ENCODE measurements around the gene ZNF275.
"Not testable (repeated sequence)": the region's sequence is repeated elsewhere in the genome, so short reads cannot be mapped to it uniquely, and the experiment has no call there.

The ZNF275 gene

DNA sequence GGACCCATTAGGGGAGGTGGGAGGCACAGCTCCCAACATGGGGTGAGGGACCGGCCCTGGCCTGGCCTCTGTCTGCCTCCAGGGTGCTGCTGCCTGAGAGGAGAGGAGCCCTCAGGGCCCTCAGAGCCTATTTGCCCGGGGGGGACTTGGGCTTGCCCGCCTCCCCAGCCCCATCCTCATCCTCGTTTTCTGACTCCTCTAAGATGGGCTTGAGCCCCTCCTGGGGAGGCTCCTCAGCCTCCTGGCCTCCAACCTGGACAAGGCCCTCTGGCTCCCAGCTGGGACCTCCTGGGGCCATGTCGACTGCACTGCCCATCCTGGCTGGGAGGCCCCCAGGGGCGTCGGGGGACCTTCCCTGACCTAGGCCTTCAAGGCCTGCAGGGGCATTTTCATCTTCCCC is 15.1 kb upstream of the ZNF275 start:
- DNase-seq = no peak

DNA sequence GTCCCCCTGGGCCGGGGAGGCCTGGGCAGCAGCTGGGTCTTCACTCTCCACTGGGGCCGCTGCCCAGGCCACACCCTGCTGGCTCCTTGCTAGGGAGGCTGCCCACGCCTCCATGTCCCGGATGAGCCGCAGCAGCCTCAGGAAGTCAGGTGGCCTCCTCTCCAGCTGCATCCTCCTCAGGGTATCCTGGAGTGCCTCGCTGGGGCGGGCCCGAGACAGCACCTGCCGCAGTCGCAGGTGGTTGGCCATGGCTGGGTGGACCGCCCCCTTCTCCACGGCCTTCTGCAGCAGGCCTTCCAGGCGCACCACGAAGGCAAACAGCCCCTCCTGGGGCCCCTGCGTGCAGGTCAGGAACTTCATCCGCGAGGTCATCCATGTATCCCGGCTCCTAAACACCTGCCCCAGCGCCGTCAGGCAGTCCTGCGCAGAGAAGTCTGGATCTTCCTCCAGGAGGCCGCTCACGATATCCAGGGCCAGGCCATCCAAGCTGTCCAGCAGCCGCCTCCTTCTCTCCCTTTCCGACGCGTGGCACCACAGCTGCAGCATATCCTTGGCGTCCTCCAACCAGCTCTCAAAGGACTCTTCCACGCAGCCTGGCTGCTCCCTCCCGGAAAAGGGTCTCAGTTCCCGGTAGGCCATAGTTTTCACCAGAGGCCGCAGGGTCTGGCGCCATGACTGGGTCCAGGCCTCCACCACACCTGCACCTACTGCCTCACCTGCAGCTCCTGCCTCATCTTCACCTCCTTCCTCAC is 14.5 kb upstream of the ZNF275 start:
- DNase-seq = no peak

DNA sequence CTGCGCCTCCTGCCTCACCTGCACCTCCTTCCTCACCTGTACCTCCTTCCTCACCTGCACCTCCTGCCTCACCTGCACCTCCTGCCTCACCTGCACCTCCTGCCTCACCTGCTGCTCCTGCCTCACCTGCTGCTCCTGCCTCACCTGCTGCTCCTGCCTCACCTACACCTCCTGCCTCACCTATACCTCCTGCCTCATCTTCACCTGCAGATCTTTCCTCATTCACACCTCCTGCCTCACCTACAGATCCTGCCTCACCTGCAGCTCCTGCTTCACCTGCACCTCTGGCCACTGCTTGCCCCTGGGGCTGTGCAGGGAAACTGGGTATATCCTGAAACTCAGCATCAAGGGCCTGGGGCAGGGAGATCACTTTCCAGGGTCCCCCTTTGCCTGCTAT is 13.9 kb upstream of the ZNF275 start:
- not testable (repeated sequence) for DNase-seq

DNA sequence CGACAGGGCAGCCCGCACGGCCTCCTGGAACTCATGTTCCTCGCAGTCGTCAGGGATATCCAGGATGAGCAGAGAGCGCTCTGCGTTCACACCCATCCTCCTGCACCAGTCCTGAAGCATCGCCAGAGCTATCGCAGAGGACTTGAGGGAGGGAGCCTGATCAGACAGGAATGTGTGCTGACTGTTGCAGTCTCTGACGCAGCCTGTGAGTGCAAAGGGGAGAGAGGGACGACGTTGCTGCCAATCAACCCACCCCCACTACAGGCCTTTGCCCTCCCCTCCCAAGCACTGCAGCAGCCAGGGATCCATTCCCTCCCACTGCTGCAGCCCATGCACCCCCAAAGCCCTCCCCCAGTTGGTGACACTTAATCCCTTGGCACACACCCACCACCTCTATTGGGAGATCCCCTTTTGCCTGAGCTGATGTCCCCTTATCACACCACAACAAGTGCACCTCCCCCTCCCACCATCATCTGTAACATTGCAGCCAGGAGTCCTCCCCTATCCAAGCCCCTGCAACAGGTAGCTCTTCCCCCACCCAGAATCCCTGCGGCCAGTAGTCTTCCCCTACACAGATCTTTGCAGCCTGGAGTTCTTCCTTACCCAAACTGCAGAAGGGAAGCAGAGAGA is 13.3 kb upstream of the ZNF275 start:
- no peak for DNase-seq

DNA sequence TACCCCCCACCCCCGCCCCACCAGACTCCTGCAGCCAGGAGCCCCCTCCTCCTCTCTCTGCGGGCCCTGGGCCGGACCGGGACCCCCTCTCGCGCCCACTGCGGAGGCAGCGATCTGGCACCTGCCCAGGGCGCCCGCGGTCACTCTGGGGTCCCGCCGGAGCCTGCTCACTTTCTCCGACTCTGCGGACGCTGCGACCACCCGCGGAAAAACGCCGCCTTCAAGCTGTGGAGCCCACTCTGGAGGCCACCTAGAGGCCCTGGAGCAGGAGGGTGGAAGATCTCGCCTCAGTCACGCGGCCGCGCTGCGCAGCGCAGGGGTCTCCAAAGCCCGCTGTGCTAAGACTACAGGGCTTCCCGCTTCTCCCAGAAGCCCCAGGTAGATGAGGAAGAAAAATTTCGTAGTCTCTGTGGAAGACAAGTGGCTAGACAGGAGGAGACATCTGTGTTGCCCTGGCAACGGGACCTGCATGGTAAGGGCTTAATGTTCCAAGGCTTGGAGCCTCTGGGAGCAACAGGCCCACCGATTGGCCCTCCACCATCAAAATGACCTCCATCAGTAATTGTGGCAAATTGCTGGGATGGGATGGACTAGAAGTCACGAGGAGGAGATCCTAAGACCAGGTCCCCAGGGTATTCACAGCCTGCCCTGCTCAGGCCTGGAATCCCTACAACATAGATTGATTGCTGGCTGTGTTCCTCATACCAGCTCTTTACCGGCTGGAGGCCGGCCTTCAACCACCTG is 12.4 kb upstream of the ZNF275 start, which contains the start of gene PNMA6F:
TSS of gene PNMA6F (minus strand) at position 387 of the 744 bp plus-strand sequence. CDS start 1,093 bp downstream, outside the sequence.
- DNase-seq = peak in 1 of 56 donors; percentile 2

DNA sequence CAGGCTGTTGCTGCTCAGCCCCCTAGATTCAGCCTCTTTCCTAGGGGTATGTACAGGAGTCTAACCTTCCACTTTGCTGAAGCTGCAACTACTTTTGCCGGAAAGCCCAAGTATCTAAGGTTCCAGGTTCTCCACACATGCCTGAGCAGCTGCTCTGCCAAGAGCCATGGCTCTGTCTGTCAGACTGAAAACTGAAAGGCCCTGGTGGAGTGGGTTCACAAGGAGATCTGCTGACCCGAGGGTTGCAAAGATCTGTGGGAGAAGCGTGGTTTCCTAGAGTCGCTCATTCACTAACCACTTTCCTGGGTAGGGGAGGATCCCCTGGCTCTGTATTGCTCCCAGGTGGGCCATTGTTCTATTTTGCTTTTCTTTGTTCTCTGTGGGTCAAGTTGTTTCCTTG is 6.4 kb upstream of the ZNF275 start:
- DNase-seq = no peak

DNA sequence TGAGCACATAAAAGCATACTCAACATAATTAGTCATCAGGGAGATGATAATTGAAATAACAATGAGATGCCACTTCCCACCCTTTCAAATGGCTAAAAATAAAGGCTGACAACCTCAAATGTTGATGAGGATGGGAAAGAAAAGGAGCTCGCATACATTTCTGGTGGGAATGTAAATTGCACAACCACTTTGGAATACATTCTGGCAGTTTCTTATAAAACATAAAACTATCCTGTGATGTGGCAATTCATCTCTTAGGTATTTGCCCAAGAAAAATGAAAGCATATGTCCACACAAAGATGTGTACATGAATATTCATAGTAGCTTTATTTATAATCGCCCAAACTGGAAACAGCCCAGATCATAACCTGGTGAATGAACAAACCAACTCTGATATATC is 687 bp upstream of the ZNF275 start:
- DNase-seq = no peak

DNA sequence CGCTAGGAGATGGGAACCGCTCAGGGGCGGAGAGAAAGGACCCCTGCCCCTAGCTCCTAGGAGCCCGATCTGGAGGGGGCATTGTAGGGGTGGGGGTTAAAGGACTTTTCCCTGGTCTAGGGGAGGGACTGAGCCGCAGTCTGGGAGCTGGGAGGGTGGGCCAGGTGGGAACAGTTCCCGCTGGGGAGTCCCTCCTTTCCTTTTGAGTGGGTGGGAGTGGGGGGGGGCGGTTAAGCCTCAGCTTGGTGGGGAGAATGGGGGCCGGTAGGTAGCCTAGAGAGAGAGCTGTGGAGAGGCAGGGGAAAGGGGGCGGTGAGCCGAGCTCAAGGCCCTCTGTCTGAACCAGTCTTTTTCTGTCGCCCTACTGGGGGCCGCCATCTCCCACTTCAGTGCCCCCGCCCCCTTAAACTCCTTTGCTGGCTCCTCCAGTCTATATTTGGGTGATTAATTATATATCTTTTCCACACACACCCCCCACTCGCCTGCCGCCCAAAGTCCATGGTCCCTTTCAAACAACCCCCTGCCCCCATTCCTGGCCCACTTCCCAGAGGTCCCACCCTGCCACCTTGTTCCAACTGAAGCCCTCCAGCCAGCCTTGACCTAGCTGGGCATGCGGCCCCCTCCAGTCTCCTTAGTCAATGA is 822 bp downstream of the ZNF275 start:
- DNase-seq = no peak

DNA sequence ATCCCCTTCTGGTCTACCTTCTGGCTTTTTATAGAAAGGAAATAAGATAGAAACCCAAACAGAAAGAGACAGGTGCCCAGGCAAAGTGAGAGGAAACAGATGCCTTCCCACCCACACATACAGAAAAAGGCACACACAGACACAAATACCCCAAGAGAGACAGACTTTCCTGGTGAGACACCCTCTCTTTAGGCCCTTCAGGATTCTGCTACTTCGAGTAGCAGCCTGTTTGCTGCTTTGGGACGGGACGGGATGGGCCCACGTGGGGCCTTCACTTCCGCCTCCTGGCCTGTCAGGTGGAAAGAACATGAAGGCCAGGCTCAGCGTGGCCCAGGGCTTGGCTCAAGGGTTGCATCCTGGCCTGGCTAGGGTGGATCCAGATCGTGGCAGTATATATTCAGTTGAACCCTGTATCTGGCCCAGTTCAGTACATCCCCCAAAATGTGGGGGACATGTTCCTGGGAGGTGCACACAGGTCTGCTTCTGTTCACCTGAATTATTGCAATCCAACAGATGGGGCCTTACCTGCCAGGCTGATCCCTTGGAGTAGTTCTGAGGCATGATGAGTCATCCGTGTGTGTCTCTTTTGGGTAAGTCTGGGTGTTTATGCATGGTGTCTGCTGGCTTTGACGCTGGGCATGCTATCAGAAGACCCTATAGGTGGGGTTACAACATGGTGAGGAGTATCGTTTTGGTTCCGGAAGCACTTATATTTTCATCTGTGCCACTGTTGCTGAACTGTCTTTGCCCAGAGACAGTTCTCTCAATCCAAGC is 2.4 kb downstream of the ZNF275 start:
- no peak for DNase-seq

DNA sequence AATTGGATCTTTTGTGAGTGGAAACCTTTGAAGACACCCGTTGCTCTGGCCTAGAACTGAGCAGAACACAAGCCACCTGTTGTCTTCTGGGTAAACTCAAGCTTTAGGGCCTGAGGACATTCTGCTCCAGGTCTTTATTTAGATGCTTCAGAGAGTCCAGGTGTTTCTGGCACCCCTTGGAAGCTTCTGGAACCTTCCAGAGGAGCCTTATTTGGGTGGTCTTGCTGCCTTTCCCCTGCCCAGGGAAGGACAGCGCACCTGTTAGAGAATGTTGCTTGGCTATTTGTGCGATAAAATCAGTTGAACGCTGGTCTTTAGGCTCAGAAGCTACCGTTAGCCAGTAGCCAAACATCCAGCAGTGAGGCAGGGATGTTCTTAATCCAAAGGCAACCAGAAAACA is 3.0 kb downstream of the ZNF275 start:
- no peak for DNase-seq

DNA sequence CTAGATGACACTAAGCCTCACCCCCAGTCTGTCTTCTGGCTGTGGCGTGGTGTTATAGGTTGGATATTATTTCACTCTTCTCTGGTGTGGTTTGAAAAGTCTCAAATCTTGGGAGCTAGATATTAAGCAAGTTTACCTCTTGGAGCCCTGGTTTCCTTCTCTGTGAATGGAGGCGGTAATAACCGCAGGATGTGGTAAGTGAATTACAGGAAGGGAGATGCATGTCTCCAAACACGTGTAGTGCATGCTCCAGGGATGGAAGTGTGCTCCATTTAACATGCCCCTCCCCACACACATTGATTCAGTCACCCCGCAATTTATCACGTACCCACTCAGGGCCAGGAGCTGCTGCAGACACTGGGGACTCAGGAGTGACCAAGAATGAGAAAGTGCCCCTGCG is 4.9 kb downstream of the ZNF275 start:
- no peak for DNase-seq

DNA sequence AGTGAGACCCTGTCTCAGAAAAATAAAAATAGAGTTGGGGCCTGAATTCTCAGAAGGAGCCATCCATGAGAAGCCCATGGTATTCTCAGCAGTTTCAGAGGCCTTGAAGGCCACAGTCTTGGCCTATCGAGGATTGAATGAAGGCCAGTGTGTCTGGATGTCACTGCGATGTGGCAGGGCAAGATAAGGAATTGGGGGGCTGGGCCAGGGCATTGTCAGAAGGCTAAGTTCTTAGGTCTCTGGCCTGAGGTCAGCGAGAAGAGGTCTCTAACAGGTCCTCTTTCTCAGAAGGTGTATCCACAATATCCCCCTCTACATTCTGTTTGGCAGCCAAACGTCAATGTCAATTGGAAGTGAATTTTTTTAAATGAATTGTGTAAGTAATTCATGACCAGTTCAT is 5.7 kb downstream of the ZNF275 start:
- DNase-seq = no peak

DNA sequence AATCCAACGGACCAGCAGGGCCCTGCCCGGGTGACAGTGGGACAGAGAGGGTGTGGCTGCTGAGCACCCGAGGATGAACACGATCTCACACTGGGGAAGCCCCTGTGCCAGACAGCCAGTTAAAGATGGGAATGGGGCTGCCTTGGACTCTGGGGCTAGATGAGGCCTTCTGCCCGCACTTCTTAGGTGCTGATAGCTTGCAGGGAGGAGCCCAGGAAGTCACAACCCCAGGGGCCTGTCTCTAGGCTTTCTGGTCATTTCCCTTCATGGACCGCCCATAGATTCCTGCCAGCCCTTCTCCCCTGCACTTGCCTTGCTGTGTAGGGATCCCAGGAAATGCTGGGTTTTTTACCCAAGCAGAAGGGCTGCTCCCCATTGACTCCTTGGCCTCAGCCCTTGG is 6.2 kb downstream of the ZNF275 start:
- no peak for DNase-seq

DNA sequence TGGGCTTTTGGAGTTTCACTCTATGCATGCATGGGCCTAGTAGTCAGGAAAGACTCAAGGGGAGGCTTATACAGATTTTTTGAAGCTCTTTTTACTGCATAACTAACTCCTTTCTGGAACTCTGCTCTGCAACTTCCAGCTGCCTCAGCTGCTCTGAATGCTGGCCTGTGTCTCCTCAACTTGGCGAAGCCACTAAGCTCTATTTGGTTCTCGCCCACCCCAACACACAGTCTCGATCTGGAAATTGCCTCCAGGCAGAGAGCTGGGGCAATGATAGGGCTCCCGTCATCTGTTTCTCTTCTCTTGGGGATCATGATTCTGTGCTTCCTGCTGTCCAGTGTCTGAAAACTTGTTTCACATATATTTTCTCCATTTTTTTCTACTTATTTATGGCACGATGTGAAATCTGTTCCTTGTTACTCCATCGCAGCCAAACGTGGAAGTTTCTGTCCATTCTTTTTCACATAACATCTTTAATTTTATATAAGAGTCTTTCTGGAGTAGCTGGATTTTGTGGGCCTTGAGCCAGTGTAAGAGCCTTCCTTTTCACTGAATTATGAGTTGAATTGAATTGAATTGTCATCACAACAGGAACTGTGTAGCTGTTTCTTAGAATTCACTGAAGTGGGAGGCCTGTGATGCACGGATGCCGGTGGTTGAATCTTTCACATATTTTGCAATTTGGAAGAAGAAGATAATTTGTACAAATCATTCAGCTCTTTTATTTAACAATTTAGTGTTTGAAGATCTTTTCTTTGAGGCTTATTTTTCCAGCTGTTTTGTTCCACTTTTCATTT is 9.0 kb downstream of the ZNF275 start:
- peak in 3 of 56 donors; percentile 1 to 5 (median 4) for DNase-seq

DNA sequence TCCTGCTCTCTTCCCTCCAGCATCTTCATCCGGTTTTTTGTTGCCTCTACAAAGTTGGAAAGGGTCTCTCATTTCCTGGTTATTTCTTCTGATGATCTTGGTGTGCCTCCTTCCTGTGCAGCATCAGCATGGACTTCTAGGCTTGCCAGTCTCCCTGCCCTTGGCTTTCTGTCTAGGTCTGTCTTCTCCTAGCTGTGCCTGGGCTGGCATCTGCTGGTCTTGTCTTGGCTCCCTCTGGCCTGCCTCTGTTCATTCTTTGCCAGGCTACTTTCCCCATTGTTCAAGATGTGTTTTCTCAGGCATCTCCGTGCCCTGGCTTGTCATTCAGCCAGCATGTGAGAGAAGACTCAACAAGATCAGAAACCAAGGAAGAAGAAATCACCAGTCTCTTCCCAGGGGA is 9.7 kb downstream of the ZNF275 start:
- no peak for DNase-seq

DNA sequence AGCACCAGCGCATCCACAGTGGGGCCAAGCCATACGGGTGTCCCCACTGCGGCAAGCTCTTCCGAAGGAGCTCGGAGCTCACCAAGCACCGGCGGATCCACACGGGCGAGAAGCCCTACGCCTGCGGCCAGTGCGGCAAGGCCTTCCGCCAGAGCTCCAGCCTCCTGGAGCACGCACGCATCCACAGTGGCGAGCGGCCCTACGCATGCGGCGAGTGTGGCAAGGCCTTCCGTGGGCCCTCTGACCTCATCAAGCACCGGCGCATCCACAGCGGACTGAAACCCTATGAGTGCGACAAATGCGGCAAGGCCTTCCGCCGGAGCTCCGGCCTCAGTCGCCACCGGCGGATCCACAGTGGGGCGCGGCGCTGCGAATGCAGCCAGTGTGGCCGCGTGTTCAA is 13.6 kb downstream of the ZNF275 start:
- no peak for DNase-seq

DNA sequence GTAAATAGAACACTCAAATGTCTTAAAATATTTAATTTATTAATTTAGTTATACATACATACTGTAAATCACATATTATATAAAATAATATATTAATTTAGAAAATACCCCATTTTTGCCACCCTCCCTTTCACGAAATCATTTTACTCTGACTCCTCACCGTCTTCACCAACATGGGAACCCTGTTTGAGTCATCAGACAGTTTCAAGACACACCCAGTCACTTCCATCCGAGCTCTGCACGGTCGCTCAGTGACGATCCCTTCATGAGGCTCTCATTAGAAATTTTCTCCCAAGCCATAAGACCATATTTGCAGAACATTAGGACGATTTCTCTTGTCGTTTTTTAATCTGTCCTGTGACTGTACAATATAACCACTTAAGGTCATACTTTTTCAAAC is 14.5 kb downstream of the ZNF275 start:
- DNase-seq = no peak

DNA sequence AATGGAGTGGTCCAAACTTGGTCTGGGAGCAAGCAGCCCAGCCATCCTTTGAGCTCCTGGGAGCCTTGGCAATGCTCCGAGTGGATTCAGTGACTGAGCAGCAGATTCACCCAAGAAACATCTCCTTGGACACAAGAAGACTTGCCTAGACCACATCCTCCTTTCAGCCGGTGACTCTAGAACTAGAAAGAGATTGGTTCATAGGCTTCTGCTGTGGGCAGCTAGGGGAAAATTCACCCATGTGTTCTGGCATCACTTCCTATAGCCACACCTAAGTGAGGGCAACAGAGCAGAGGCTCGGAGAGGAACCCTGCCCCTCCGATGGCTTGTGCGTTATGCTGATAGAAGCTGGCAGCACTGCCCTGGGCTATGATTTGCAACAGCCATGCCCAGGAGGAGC is 16.0 kb downstream of the ZNF275 start:
- no peak for DNase-seq

DNA sequence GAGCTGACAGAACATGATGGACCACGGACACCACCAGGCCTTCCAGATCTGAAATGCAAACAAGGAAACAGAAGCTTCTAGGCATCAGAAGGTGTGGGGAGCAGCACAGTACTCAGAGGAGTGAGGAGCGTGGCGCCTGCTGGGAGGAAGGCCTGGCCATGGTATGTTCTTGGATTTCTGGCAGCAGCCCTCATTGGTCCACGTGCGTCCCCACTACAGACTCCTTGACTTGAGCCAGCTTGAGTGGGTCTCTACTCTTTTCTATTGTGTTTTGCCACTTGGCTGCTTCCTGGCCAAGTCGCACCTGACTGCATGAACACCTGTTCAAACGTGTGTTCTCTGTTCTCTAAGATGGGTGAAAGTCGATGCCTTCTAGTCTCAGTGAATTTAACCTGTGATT is 18.0 kb downstream of the ZNF275 start:
- no peak for DNase-seq

DNA sequence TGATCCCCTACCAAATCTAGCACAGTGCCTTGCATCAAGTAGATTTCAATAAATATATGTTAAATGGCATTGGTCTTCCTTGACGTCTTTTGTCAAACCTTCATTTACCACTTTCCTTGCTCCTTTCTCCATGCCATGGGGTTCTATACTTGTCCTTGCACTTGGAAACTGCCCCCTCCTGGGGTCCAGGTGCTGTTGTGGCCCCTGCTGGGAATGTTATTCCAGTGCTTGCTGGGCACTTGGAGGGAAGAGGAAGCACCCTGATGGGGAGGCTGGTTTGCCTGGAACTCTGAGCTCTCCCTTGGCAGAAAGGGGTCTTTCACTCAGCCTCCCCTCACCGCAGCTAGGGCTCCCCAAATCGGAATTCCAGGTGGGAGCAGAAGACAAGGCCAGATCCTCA is 18.9 kb downstream of the ZNF275 start:
- DNase-seq = no peak
